ENCODE results near the gene LSM4.
"Not testable (repeated sequence)": the region's sequence is repeated elsewhere in the genome, so short reads cannot be mapped to it uniquely, and the experiment has no call there.

Gene LSM4

DNA sequence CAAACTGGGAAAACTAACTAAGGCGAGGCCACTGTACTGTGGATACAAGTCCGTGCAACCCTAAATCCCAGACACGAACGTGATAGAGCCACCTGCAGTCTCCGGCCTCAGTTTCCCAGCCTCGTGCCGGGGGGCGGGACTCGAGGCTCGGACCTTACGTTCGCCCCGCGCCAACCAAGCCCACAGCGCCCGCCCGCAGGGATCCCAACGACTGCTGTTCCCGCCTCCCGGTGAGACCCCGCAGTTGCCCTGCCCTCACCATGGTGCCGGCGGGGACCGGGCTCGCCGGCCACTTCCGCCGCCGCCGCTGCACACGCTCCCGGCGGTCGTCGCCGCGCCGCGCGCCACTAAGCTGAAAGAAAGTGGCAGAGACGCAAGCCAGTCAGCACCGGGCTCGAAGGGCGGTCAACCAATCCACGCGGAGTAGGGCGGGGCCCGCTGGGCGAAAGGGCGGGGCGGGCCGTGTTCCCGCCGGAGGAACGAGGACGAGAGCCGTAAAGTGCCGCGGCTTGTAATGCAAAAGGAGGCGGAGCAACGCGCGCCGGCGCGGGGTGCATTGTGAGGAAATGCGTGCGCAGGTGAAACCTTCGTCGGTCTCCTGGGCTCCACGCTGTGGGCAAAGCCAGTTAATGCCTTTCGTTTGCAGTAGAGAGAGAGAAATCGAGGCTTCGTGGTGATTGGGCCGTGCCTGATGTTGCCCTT is at the start of gene LSM4:
Gene LSM4 (minus strand): TSS at position 318 of the 702 bp plus-strand sequence. CDS start 56 bp downstream, at position 262.
- DNase-seq = peak; percentile 99
- TF ChIP-seq GATA1 (IDR thresholded peaks at IDR 0.05; ENCODE audit: low read depth, low read length) (no peak), POLR2A (IDR thresholded peaks at IDR 0.05; ENCODE audit: low read length) (peak; percentile 84)

DNA sequence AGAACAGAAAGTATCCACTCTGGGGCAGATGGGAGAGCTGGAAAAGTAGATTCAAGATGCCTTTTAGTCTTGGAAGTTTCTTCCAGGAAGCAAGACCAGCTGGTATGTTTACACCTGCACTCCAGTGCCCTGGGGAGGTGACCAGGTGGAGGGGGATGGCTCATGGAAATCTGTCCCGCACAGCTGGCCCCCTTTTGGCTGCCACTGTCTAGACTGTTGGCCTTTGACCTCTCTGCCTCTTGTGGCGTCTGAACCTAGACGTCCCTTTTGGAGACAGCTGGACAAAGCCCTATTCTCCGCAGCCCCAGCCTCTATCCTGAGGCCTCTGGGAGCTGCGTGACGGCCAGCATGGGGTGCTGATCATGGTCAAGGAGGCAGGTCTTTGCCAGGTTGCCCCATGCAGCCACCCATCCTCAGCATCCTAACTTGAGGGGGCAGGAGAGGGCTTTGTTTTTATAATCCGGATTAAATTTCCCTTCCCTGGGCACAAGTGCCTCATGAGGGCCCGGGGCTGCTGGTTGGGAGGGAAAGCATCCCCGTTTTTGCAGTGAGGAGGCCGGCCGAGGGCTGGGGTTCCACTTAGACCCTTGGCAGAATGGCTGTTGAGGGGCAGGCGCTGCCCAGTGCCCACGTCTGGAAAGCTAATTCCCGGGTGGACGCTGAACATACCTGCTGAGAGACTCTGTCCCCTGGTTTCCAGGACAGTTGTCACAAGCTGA is 45.8 kb upstream of the LSM4 start:
- TF ChIP-seq GATA1 (IDR thresholded peaks at IDR 0.05; ENCODE audit: low read depth, low read length) = no peak
- no peak for TF ChIP-seq POLR2A (IDR thresholded peaks at IDR 0.05; ENCODE audit: low read length)
- DNase-seq = no peak

DNA sequence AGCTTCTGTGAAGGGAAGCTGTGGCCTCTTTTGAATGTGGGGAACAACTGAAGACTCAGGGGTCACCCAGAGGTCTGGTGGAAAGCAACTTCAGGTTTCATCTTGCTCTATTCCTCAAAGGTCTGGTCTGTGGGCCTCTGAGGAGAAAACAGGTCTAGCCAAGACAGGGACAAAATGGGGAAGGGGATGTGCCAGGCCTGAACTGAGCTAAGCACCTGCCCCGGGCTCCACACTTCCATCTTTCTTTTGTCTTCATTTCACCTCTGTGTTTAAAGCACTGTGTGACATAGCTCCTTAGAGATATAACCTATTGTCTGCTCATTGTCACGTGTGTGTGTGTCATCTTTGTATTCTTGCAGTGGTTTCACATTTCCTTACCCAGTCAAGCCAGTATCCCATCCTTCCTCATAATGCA is 43.2 kb upstream of the LSM4 start:
- no peak for TF ChIP-seq GATA1 (IDR thresholded peaks at IDR 0.05; ENCODE audit: low read depth, low read length)
- no peak for TF ChIP-seq POLR2A (IDR thresholded peaks at IDR 0.05; ENCODE audit: low read length)
- DNase-seq = no peak

DNA sequence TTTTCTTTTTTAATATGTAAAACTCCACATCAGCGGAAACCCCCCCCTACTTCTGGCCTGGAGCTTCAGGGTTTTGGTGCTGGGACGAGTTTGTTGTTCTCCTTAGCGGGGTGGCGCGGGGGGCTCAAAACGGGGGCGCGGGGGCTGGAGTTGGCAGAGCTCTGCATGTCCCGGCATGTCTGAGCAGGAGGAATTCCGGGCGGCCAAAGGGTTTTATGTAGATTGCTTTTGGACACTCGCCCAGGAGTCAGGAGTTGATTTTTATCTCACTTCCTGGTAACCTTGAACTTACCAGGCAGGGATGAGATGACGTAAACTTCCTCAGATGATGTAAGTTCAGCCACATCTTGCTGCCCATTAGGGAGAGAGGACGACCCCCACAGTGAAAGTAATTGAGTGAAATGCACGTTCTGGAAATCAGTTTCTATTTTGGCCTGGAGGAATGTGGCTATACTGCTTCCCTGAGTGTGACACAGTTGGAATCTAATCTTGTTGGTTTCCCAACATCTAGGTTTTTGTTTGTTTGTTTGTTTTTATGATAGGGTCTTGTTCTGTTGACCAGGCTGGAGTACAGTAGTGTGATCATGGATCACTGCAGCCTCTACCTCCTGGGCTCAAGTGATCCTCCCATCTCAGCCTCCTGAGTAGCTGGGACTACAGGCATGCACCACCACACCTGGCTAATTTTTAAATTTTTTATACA is 42.1 kb upstream of the LSM4 start:
- peak; percentile 90 to 95 for DNase-seq
- TF ChIP-seq GATA1 (IDR thresholded peaks at IDR 0.05; ENCODE audit: low read depth, low read length) = no peak
- peak; percentile 61 for TF ChIP-seq POLR2A (IDR thresholded peaks at IDR 0.05; ENCODE audit: low read length)

DNA sequence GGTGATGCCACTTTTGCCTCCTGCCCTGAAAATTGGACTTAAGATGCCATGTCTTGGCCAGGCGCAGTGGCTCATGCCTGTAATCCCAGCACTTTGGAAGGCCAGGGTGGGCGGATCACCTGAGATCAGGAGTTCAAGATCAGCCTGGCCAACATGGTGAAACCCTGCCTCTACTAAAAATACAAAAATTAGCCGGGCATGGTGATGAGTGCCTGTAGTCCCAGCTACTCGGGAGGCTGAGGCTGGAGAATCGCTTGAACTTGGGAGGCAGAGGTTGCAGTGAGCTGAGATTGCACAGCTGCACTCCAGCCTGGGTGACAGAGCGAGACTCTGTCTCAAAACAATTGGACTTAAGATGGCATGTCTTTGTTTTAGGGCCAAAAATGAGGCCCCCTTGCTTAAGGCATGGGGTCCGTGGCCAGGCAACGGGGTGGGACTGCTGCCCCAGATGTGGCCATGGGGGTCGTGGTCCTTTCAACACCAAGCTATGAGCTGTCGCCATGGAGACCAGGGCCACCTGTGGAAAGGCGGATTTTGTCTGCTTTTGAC is 41.5 kb upstream of the LSM4 start:
- not testable (repeated sequence) for DNase-seq
- TF ChIP-seq POLR2A (IDR thresholded peaks at IDR 0.05; ENCODE audit: low read length) = peak; percentile 8

DNA sequence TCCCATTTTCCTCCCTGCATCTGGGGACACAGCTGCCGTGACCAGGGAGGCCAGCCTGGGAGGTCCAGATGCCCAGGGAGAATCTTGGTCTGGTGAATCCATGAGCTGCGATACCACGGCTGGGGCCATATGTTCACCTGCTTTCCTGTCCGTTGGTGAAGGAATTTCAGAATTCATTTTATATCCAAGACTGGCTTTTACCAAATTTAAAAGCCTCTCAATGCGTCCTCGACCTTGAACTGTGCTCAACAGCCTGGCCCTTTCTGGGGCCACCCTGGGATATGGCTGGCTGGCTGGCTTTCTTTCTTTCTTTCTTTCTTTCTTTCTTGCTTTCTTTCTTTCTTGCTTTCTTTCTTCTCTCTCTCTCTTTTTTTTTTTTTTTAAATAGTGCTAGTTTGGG is 40.9 kb upstream of the LSM4 start:
- TF ChIP-seq GATA1 (IDR thresholded peaks at IDR 0.05; ENCODE audit: low read depth, low read length) = no peak
- TF ChIP-seq POLR2A (IDR thresholded peaks at IDR 0.05; ENCODE audit: low read length) = no peak
- DNase-seq = no peak

DNA sequence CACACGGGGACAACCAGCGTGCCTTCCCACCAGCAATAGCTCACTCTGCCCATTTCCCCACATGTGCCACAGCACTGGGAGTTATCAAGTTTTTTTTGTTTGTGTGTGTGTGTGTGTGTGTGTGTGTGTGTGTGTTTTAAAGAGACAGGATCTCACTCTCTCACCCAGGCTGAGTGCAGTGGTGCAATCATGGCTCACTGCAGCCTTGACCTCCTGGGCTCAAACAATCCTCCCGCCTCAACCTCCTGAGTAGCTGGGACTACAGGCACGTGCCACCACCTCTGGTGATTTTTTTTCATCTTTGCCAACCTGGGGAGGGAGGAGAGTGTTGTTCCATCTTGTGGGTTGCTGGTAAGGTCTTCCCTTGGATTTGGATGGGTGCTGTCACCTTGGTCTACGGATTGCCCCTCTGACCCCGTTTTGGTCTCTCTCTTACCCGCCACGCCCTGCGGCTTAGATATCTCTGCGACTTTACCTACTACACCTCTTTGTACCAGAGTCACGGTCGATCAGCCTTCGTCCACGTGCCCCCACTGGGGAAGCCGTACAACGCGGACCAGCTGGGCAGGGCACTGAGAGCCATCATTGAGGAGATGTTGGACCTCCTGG is 40.2 kb upstream of the LSM4 start:
- DNase-seq = no peak
- no peak for TF ChIP-seq GATA1 (IDR thresholded peaks at IDR 0.05; ENCODE audit: low read depth, low read length)

DNA sequence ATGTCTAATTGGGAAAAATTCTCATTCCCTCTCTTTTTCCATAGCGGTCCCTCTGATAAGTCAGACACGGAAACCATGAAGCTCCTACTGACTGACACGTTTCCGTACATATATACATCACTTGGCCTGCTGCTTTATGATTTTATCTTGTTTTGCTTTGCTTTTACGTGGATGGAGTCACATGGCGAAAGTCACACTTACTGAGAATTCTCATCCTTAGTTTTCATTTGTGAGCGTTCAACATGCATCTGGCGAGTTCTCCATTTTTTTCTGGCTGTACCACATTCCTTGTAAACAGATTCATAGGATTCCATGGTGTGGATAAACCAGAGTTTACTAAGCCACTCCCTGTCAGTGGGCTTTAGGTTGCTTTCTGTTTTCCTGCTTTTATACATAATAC is 38.8 kb upstream of the LSM4 start:
- DNase-seq = no peak
- no peak for TF ChIP-seq GATA1 (IDR thresholded peaks at IDR 0.05; ENCODE audit: low read depth, low read length)

DNA sequence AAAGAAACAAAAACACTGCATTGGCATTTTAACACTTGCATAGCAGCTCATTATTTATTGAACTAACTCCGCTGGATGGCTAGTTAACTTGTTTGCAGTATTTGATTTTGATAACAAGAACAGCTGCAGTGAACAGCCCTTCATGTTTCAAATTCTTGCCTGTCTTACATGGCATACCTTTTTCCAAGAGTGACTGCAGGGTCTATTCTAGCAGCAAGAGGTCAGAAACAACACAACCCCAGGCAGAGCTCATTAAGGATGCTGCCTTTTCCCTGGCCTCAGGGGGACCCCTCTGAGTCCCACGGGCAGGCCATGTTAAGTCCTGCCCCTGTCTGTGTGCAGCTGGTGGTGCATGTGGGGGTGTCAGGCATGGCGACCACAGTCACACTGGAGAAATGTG is 34.2 kb upstream of the LSM4 start:
- no peak for DNase-seq
- TF ChIP-seq GATA1 (IDR thresholded peaks at IDR 0.05; ENCODE audit: low read depth, low read length) (no peak), POLR2A (IDR thresholded peaks at IDR 0.05; ENCODE audit: low read length) (no peak)

DNA sequence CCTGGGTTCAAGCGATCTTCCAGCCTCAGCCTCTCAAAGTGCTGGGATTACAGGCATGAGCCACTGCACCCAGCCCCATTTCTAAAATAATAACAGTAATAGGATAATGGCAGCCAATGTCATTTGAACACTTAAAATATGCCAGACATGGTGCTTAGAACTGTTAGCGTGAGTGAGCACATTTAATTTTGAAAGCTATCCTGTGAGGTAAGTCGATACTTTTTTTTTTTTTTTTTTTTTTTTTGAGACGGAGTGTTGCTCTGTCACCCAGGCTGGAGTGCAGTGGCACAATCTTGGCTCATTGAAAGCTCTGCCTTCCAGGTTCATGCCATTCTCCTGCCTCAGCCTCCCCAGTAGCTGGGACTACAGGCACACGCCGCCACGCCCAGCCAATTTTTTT is 31.9 kb upstream of the LSM4 start:
- DNase-seq = not testable (repeated sequence)

DNA sequence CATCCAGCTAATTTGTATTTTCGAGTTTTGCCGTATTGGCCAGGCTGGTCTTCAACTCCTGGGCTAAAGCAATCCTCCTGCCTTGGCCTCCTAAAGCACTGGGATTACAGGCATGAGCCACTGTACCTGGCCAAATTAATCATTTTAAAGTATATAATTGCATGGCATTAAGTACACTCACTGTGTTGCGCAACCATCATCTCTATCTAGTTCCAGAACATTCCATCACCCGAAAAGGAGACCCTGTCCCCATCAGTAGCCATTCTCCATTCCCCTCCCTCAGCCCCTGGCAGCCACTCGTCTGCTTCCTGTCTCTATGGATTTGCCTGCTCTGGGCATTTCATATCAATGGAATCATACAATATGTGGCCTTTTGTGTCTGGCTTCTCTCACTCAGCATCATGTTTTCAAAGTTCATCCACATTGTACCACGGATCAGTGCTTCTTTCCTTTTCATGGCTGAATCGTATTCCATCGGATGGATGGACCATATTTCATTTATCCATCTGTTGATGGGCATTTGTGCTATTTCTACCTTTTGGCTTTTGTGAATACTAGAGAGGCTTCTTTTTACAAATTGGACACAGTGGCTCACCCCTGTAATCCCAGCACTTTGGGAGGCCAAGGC is 30.6 kb upstream of the LSM4 start:
- TF ChIP-seq POLR2A (IDR thresholded peaks at IDR 0.05; ENCODE audit: low read length) = no peak
- TF ChIP-seq GATA1 (IDR thresholded peaks at IDR 0.05; ENCODE audit: low read depth, low read length) = no peak
- no peak for DNase-seq

DNA sequence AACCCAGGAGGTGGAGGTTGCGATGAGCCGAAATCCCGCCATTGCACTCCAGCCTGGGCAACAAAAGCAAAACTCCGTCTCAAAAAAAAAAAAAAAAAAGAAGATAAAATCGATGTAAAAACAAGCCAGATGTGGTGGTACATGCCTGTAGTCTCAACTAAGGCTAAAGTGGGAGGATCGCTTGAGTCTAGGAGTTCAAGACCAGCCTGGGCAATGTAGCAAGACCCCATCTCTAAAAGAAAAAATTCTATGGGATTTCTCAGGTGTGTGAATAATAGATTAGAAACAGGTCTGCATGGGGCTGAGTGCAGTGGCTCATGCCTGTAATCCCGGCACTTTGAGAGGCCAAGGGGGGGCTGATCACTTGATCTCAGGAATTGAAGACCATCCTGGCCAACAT is 28.7 kb upstream of the LSM4 start:
- DNase-seq = no peak
- TF ChIP-seq GATA1 (IDR thresholded peaks at IDR 0.05; ENCODE audit: low read depth, low read length) (no peak), POLR2A (IDR thresholded peaks at IDR 0.05; ENCODE audit: low read length) (no peak)

DNA sequence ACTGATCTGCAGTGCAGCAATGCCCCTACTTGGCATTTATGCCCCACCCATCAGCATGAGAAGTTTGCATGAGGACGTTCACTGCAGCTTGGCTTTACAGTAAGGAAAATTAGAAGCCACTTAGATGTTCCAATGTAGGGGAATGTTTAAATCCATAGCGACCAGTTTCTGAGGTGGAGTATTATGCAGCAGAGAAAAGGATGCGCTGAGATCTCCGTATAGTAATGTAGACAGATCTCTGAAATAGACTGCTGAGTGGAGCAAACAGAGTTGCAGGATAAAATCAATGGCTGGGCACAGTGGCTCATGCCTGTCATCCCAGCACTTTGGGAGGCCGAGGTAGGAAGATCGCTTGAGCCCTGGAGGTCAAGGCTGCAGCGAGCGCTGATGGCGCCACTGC is 27.6 kb upstream of the LSM4 start:
- TF ChIP-seq GATA1 (IDR thresholded peaks at IDR 0.05; ENCODE audit: low read depth, low read length) (no peak), POLR2A (IDR thresholded peaks at IDR 0.05; ENCODE audit: low read length) (no peak)
- no peak for DNase-seq
